ENCODE measurements around the gene AKT3.

AKT3 gene

GRCh38 chr1:243802736-243803135, 47.3 kb downstream of the AKT3 start:
- in situ Hi-C loops (cut with MboI; ENCODE audit: low sequenced_read_pairs, unreplicated experiment): no loop called here
- no peak for DNase-seq (ENCODE audit: low spot score)
- TF ChIP-seq, protein P1, sequence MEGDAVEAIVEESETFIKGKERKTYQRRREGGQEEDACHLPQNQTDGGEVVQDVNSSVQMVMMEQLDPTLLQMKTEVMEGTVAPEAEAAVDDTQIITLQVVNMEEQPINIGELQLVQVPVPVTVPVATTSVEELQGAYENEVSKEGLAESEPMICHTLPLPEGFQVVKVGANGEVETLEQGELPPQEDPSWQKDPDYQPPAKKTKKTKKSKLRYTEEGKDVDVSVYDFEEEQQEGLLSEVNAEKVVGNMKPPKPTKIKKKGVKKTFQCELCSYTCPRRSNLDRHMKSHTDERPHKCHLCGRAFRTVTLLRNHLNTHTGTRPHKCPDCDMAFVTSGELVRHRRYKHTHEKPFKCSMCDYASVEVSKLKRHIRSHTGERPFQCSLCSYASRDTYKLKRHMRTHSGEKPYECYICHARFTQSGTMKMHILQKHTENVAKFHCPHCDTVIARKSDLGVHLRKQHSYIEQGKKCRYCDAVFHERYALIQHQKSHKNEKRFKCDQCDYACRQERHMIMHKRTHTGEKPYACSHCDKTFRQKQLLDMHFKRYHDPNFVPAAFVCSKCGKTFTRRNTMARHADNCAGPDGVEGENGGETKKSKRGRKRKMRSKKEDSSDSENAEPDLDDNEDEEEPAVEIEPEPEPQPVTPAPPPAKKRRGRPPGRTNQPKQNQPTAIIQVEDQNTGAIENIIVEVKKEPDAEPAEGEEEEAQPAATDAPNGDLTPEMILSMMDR (IDR thresholded peaks at IDR 0.05; ENCODE audit: borderline replicate concordance, control extremely low read depth, extremely low read depth, insufficient read depth, missing control alignments): no peak

GRCh38 chr1:243801378-243801777, 48.7 kb downstream of the AKT3 start:
- TF ChIP-seq, protein P1 (IDR thresholded peaks at IDR 0.05; ENCODE audit: borderline replicate concordance, control extremely low read depth, extremely low read depth, insufficient read depth, missing control alignments): no peak
- in situ Hi-C loops (cut with MboI; ENCODE audit: low sequenced_read_pairs, unreplicated experiment): no loop called here
- no peak for DNase-seq (ENCODE audit: low spot score)

DNA sequence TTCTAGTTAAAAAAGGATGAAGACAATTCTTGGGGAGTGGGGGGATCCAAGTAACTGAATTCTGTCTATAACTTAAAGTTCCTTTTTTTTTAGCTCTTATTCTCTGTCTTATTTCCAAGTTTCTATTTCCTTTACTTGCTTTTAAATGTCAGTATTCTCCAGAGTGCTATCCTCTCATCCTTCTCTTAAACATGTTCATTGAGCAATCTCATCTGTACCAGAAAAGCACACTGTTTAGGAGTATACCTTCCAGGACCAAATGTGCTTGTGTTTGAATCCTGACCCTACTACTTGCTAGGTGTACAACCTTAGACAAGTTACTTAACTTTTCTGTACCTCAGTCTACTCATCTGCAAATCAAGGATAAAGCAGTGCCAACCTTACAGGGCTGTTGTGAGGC, 50.1 kb downstream of the AKT3 start:
- DNase-seq (ENCODE audit: low spot score): no peak
- TF ChIP-seq, protein P1 (IDR thresholded peaks at IDR 0.05; ENCODE audit: borderline replicate concordance, control extremely low read depth, extremely low read depth, insufficient read depth, missing control alignments): no peak
- in situ Hi-C loops (cut with MboI; ENCODE audit: low sequenced_read_pairs, unreplicated experiment): no loop called here

- in situ Hi-C loops (cut with MboI; ENCODE audit: low sequenced_read_pairs, unreplicated experiment): no loop called here
- no peak for DNase-seq (ENCODE audit: low spot score)
- TF ChIP-seq, protein P1 (IDR thresholded peaks at IDR 0.05; ENCODE audit: borderline replicate concordance, control extremely low read depth, extremely low read depth, insufficient read depth, missing control alignments): no peak
Observed at GRCh38 chr1:243798726-243799125, 51.3 kb downstream of the AKT3 start.

- TF ChIP-seq, protein P1 (IDR thresholded peaks at IDR 0.05; ENCODE audit: borderline replicate concordance, control extremely low read depth, extremely low read depth, insufficient read depth, missing control alignments): no peak
- in situ Hi-C loops (cut with MboI; ENCODE audit: low sequenced_read_pairs, unreplicated experiment): no loop called here
- no peak for DNase-seq (ENCODE audit: low spot score)
Observed at GRCh38 chr1:243796016-243796415, 54.0 kb downstream of the AKT3 start.

GRCh38 chr1:243793298-243793697, 56.7 kb downstream of the AKT3 start:
- DNase-seq (ENCODE audit: low spot score): no peak
- in situ Hi-C loops (cut with MboI; ENCODE audit: low sequenced_read_pairs, unreplicated experiment): no loop called here
- TF ChIP-seq, protein P1 (IDR thresholded peaks at IDR 0.05; ENCODE audit: borderline replicate concordance, control extremely low read depth, extremely low read depth, insufficient read depth, missing control alignments): no peak

- TF ChIP-seq, protein P1 (IDR thresholded peaks at IDR 0.05; ENCODE audit: borderline replicate concordance, control extremely low read depth, extremely low read depth, insufficient read depth, missing control alignments): no peak
- in situ Hi-C loops (cut with MboI; ENCODE audit: low sequenced_read_pairs, unreplicated experiment): no loop called here
- no peak for DNase-seq (ENCODE audit: low spot score)
Observed at GRCh38 chr1:243792891-243793290, 57.2 kb downstream of the AKT3 start.

Measured in GM13976 (cell line).